Measurements from ENCODE around the gene MORN1.

The MORN1 gene

GRCh38 chr1:2375923-2376260 lies 15.5 kb downstream of the MORN1 start:
- Histone ChIP-seq H3K27me3 (ENCODE audit: control insufficient read depth, low read length) (no peaks in the 10 kb centered on the region), H3K9me3 (ENCODE audit: control insufficient read depth, insufficient read depth, low read length) (no peaks in the 10 kb centered on the region), H3K4me1 (ENCODE audit: control insufficient read depth, low read length) (no peaks in the 10 kb centered on the region), H3K79me2 (ENCODE audit: control insufficient read depth, low read length) (no peaks in the 10 kb centered on the region), H3K4me2 (ENCODE audit: low read length) (no peak overlapping the region), H3K36me3 (ENCODE audit: control insufficient read depth, low read length) (no peaks in the 10 kb centered on the region), H3F3A (ENCODE audit: control insufficient read depth, insufficient read depth) (no peaks in the 10 kb centered on the region), H3K4me3 (ENCODE audit: low read length) (no peak overlapping the region), H4K20me1 (ENCODE audit: control insufficient read depth, insufficient read depth, low read depth, low read length) (no peaks in the 10 kb centered on the region), H3K9me2 (replicated peaks; ENCODE audit: control insufficient read depth, low read length) (no peaks in the 10 kb centered on the region), H3K27ac (ENCODE audit: low read depth, low read length) (no peak overlapping the region)
- no peak for TF ChIP-seq EZH2phosphoT487 (IDR thresholded peaks at IDR 0.05; ENCODE audit: borderline replicate concordance, low read length)
- no peak for TF ChIP-seq CTCF (IDR thresholded peaks at IDR 0.05; ENCODE audit: low read depth, low read length, poor library complexity, severe bottlenecking)

- H3K36me3 ChIP-seq (ENCODE audit: control insufficient read depth, low read length), result no peaks in the 10 kb centered on the region
- no peaks in the 10 kb centered on the region for H4K20me1 ChIP-seq (ENCODE audit: control insufficient read depth, insufficient read depth, low read depth, low read length)
- no peak for TF ChIP-seq CTCF (IDR thresholded peaks at IDR 0.05; ENCODE audit: low read depth, low read length, poor library complexity, severe bottlenecking)
- no peak overlapping the region for H3K27ac ChIP-seq (ENCODE audit: low read depth, low read length)
- no peaks in the 10 kb centered on the region for H3K27me3 ChIP-seq (ENCODE audit: control insufficient read depth, low read length)
- no peak overlapping the region for H3K4me2 ChIP-seq (ENCODE audit: low read length)
- no peaks in the 10 kb centered on the region for H3K79me2 ChIP-seq (ENCODE audit: control insufficient read depth, low read length)
- H3F3A ChIP-seq (ENCODE audit: control insufficient read depth, insufficient read depth), result no peaks in the 10 kb centered on the region
- H3K9me2 ChIP-seq (replicated peaks; ENCODE audit: control insufficient read depth, low read length), result no peaks in the 10 kb centered on the region
- no peak overlapping the region for H3K4me3 ChIP-seq (ENCODE audit: low read length)
- no peaks in the 10 kb centered on the region for H3K4me1 ChIP-seq (ENCODE audit: control insufficient read depth, low read length)
- H3K9me3 ChIP-seq (ENCODE audit: control insufficient read depth, insufficient read depth, low read length), result no peaks in the 10 kb centered on the region
These were observed 16.0 kb downstream of the MORN1 start for GRCh38 chr1:2375246-2375922.

- Histone ChIP-seq H3K9me3 (ENCODE audit: control insufficient read depth, insufficient read depth, low read length) (no peaks in the 10 kb centered on the region), H3K9me2 (replicated peaks; ENCODE audit: control insufficient read depth, low read length) (no peaks in the 10 kb centered on the region), H4K20me1 (ENCODE audit: control insufficient read depth, insufficient read depth, low read depth, low read length) (no peaks in the 10 kb centered on the region), H3F3A (ENCODE audit: control insufficient read depth, insufficient read depth) (no peaks in the 10 kb centered on the region), H3K36me3 (ENCODE audit: control insufficient read depth, low read length) (no peaks in the 10 kb centered on the region), H3K4me2 (ENCODE audit: low read length) (no peak overlapping the region), H3K79me2 (ENCODE audit: control insufficient read depth, low read length) (no peaks in the 10 kb centered on the region), H3K4me1 (ENCODE audit: control insufficient read depth, low read length) (no peaks in the 10 kb centered on the region), H3K27me3 (ENCODE audit: control insufficient read depth, low read length) (no peaks in the 10 kb centered on the region), H3K27ac (ENCODE audit: low read depth, low read length) (no peak overlapping the region), H3K4me3 (ENCODE audit: low read length) (no peak overlapping the region)
- no peak for TF ChIP-seq EZH2phosphoT487 (IDR thresholded peaks at IDR 0.05; ENCODE audit: borderline replicate concordance, low read length)
- TF ChIP-seq CTCF (IDR thresholded peaks at IDR 0.05; ENCODE audit: low read depth, low read length, poor library complexity, severe bottlenecking), result no peak
These were observed 16.9 kb downstream of the MORN1 start for GRCh38 chr1:2374252-2375155.
